H1 (cell line): ENCODE measurements around the gene E2F2. TPM values are rescaled to one million over a fixed set of nuclear protein-coding genes. Genes with fewer than 3 reads are reported as not detected.

Experiments
- CTCF ChIA-PET: fragments of 300-600 bp; sonication (Branson Sonifier 250); formaldehyde crosslinking; loops from one replicate; lab custom pipeline; 2021; ENCODE audit not compliant: partially characterized antibody; lab: Charles Lee
- POLR2A ChIA-PET: fragments of 300-600 bp; sonication (Branson Sonifier 250); formaldehyde crosslinking; loops from one replicate; lab custom pipeline; 2021; ENCODE audit warnings: inconsistent platforms; ENCODE audit not compliant: partially characterized antibody; lab: Charles Lee
- DNase-seq, 2 experiments: peaks; one replicate each; pipeline versions ENCODE4 v3.0.0 to v3.0.0-alpha.2; 2010 to 2022; ENCODE audit warnings: low spot score in 2 of 2, low read depth in 1 of 2, mixed read lengths in 1 of 2
- FAIRE-seq: peaks from 2 replicates; lab custom pipeline; 2011; peaks lifted over from hg19 to GRCh38; lab: Jason Lieb, UNC
- H2AFZ ChIP-seq: 2 replicates; pipeline ENCODE4 v1.8.1; 2012; ENCODE audit warnings: low read length, inconsistent platforms
- H2AK5ac ChIP-seq: 2 replicates; pipeline ENCODE4 v1.6.1; 2013; ENCODE audit warnings: low read depth, low read length
- H2BK120ac ChIP-seq: replicated peaks from 2 replicates; pipeline ENCODE3; 2013; ENCODE audit warnings: low read depth, low read length, inconsistent platforms
- H2BK12ac ChIP-seq: 2 replicates; pipeline ENCODE4 v1.6.1; 2013; ENCODE audit warnings: low read depth, low read length
- H2BK15ac ChIP-seq: 2 replicates; pipeline ENCODE4 v1.6.1; 2013; ENCODE audit warnings: low read length
- H2BK20ac ChIP-seq: 2 replicates; pipeline ENCODE4 v1.6.1; 2013; ENCODE audit warnings: low read length
- H2BK5ac ChIP-seq: 2 replicates; pipeline ENCODE4 v1.6.1; 2013; ENCODE audit warnings: low read depth, low read length
- H3K14ac ChIP-seq: 2 replicates; pipeline ENCODE4 v1.6.1; 2013; ENCODE audit warnings: inconsistent platforms; ENCODE audit not compliant: insufficient read length
- H3K18ac ChIP-seq: 2 replicates; pipeline ENCODE4 v1.6.1; 2013; ENCODE audit warnings: low read length; ENCODE audit errors: extremely low read depth
- H3K23ac ChIP-seq: 2 replicates; pipeline ENCODE4 v1.6.1; 2013; ENCODE audit warnings: inconsistent platforms; ENCODE audit not compliant: insufficient read length
- H3K23me2 ChIP-seq: 2 replicates; pipeline ENCODE4 v1.6.1; 2013; ENCODE audit warnings: low read depth, low read length
- H3K27ac ChIP-seq: 2 replicates; pipeline ENCODE4 v1.6.1; 2011; ENCODE audit warnings: low read depth, low read length, inconsistent platforms
- H3K27me3 ChIP-seq, 4 experiments: replicated peaks in 1 of 4; 1 replicate in 1 of 4; 2 replicates in 3 of 4; pipeline versions ENCODE4 v1.6.1 to v1.8.1; 2011 to 2013; ENCODE audit warnings: low read length in 3 of 4, mild to moderate bottlenecking in 3 of 4, inconsistent platforms in 2 of 4, mixed read lengths in 2 of 4, moderate library complexity in 1 of 4; ENCODE audit not compliant: control insufficient read depth in 3 of 4, insufficient read depth in 3 of 4; ENCODE audit errors: extremely low read depth in 1 of 4
- H3K36me3 ChIP-seq, 4 experiments: 2 replicates each; pipeline versions ENCODE4 v1.6.1 to v1.8.1; 2011 to 2013; ENCODE audit warnings: mild to moderate bottlenecking in 4 of 4, low read length in 3 of 4, moderate library complexity in 2 of 4, control low read depth in 1 of 4, inconsistent platforms in 1 of 4; ENCODE audit not compliant: insufficient read depth in 4 of 4, control insufficient read depth in 2 of 4
- H3K4ac ChIP-seq: replicated peaks from 2 replicates; pipeline ENCODE3; 2013; ENCODE audit warnings: low read length, low read depth, mixed read lengths, inconsistent platforms; ENCODE audit not compliant: insufficient read length
- H3K4me1 ChIP-seq, 4 experiments: replicated peaks in 1 of 4; 1 replicate in 1 of 4; 2 replicates in 3 of 4; pipeline versions ENCODE4 v1.6.1 to v1.8.1; 2011 to 2013; ENCODE audit warnings: low read length in 3 of 4, inconsistent platforms in 2 of 4, mixed read lengths in 1 of 4; ENCODE audit not compliant: insufficient read depth in 4 of 4, control insufficient read depth in 3 of 4
- H3K4me2 ChIP-seq, 2 experiments: 2 replicates each; pipeline versions ENCODE4 v1.6.1 to v1.8.1; 2011 to 2013; ENCODE audit warnings: low read depth in 2 of 2, low read length in 2 of 2, control low read depth in 1 of 2, inconsistent platforms in 1 of 2, mild to moderate bottlenecking in 1 of 2; ENCODE audit not compliant: insufficient read depth in 1 of 2
- H3K4me3 ChIP-seq, 4 experiments: fragments of 200-600, 300-600 bp in 1 of 4; sonication (generic), shearing (Covaris generic), sonication (Bioruptor Twin) in 1 of 4; 2 replicates each; pipeline versions ENCODE4 v1.5.1 to v1.8.1; 2011 to 2016; ENCODE audit warnings: low read length in 4 of 4, low read depth in 3 of 4, control low read depth in 2 of 4, inconsistent platforms in 2 of 4, mild to moderate bottlenecking in 2 of 4, mixed read lengths in 1 of 4, moderate library complexity in 1 of 4; ENCODE audit not compliant: insufficient read depth in 2 of 4; ENCODE audit errors: extremely low read depth in 1 of 4
- H3K56ac ChIP-seq: replicated peaks from 2 replicates; pipeline ENCODE3; 2013; ENCODE audit warnings: low read depth, mild to moderate bottlenecking, mixed read lengths, low read length, inconsistent platforms; ENCODE audit not compliant: insufficient read length
- H3K79me1 ChIP-seq: 2 replicates; pipeline ENCODE4 v1.6.1; 2013; ENCODE audit warnings: low read depth, low read length, control low read depth
- H3K79me2 ChIP-seq, 2 experiments: 2 replicates each; pipeline versions ENCODE4 v1.6.1 to v1.8.1; 2012 to 2013; ENCODE audit warnings: low read length in 2 of 2, mild to moderate bottlenecking in 2 of 2, inconsistent platforms in 1 of 2; ENCODE audit not compliant: insufficient read depth in 2 of 2, control insufficient read depth in 1 of 2
- H3K9ac ChIP-seq, 4 experiments: replicated peaks in 1 of 4; 1 replicate in 1 of 4; 2 replicates in 3 of 4; pipeline versions ENCODE4 v1.6.1 to v1.8.1; 2011 to 2013; ENCODE audit warnings: low read depth in 3 of 4, low read length in 3 of 4, control low read depth in 2 of 4, mild to moderate bottlenecking in 2 of 4, moderate library complexity in 2 of 4, inconsistent platforms in 1 of 4; ENCODE audit errors: extremely low read depth in 1 of 4
- H3K9me3 ChIP-seq, 2 experiments: 2 replicates each; pipeline versions ENCODE4 v1.6.1 to v1.8.1; 2012 to 2013; ENCODE audit warnings: mild to moderate bottlenecking in 2 of 2, moderate library complexity in 2 of 2, control low read depth in 1 of 2, inconsistent platforms in 1 of 2, low read depth in 1 of 2, low read length in 1 of 2, mixed read lengths in 1 of 2; ENCODE audit not compliant: insufficient read depth in 2 of 2
- H4K20me1 ChIP-seq, 2 experiments: replicated peaks in 1 of 2; 2 replicates each; pipeline versions ENCODE3 to v1.8.1; 2011 to 2013; ENCODE audit warnings: inconsistent platforms in 2 of 2, low read length in 2 of 2, mild to moderate bottlenecking in 1 of 2; ENCODE audit not compliant: insufficient read depth in 2 of 2, control insufficient read depth in 1 of 2
- H4K5ac ChIP-seq: 2 replicates; pipeline ENCODE4 v1.6.1; 2013; ENCODE audit warnings: low read length, low read depth, mixed read lengths, inconsistent platforms; ENCODE audit not compliant: insufficient read length
- H4K8ac ChIP-seq: 2 replicates; pipeline ENCODE4 v1.8.0; 2013; ENCODE audit warnings: mild to moderate bottlenecking, moderate library complexity, low read length, inconsistent platforms; ENCODE audit not compliant: insufficient read depth; ENCODE audit errors: extremely low read depth
- H4K91ac ChIP-seq: replicated peaks from 2 replicates; pipeline ENCODE3; 2013; ENCODE audit warnings: low read length, mixed read lengths, inconsistent platforms; ENCODE audit not compliant: insufficient read length
- ASH2L ChIP-seq: fragments of 200-600, 300-600 bp; sonication (generic); IDR thresholded peaks from one replicate; pipeline ENCODE4 v1.7.1; 2017; ENCODE audit warnings: low read length
- KDM4A ChIP-seq: IDR thresholded peaks from one replicate; pipeline ENCODE4 v1.7.1; 2012; ENCODE audit warnings: low read depth, mild to moderate bottlenecking, moderate library complexity, low read length, inconsistent platforms; ENCODE audit not compliant: severe bottlenecking
- MAX ChIP-seq: IDR thresholded peaks from 2 replicates; pipeline ENCODE4 v1.6.1; 2012; ENCODE audit warnings: inconsistent platforms
- RXRA ChIP-seq: IDR thresholded peaks from 2 replicates; pipeline ENCODE4 v1.6.1; 2011; ENCODE audit warnings: low read depth, mild to moderate bottlenecking, low read length, moderate library complexity; ENCODE audit not compliant: insufficient read depth
- SIX5 ChIP-seq: IDR thresholded peaks from 2 replicates; pipeline ENCODE4 v1.6.1; 2011; ENCODE audit warnings: mild to moderate bottlenecking, low read depth, low read length
- TAF7 ChIP-seq: optimal IDR thresholded peaks from 2 replicates; pipeline ENCODE3; 2011; ENCODE audit warnings: low read depth, mild to moderate bottlenecking, inconsistent platforms, low read length, moderate library complexity, borderline replicate concordance
- TBP ChIP-seq: IDR thresholded peaks from 2 replicates; pipeline ENCODE4 v1.6.1; 2011; ENCODE audit warnings: low read depth, low read length, improper control_type of control experiment
- TEAD4 ChIP-seq: IDR thresholded peaks from 2 replicates; pipeline ENCODE4 v1.6.1; 2012; ENCODE audit warnings: low read depth, low read length, inconsistent platforms, mixed read lengths
- WGBS, 2 experiments: shearing (Covaris generic) in 1 of 2; methylation state at CpG; one replicate each; pipeline versions ENCODE4 v1.1.6 to v1.1.7; 2013 to 2015; ENCODE audit warnings: low lambda C conversion rate in 2 of 2, mixed read lengths in 2 of 2, inconsistent platforms in 1 of 2, low coverage in 1 of 2, missing lambda C conversion rate in 1 of 2; ENCODE audit not compliant: insufficient replicate concordance in 2 of 2, insufficient coverage in 1 of 2, insufficient read length in 1 of 2; ENCODE audit errors: extremely low coverage in 1 of 2, missing lambda C conversion rate in 1 of 2; 5-methylcytosine and 5-hydroxymethylcytosine counted together
- polyA plus RNA-seq, 7 experiments: library from polyadenylated mRNA; depleted of rRNA in 3 of 7; stranded (reverse) in 5 of 7; unstranded in 2 of 7; fragments of >200 nt in 5 of 7; fragments of 200-250 nt in 2 of 7; gene quantifications; 1 replicate in 5 of 7; 2 replicates in 1 of 7; 4 replicates in 1 of 7; pipeline versions ENCODE4 v1.2.1 to v1.2.3, GENCODE V29; 2011 to 2013; ENCODE audit warnings: missing spikeins in 2 of 7, mixed read lengths in 2 of 7
- total RNA-seq: library from RNA; stranded (reverse); fragmentation: NEBNext Ultra II Directional; extraction: Animal tissue kit (Norgen Biotek cat#: 25700); gene quantifications from 2 replicates; pipeline ENCODE4 v1.2.1, GENCODE V29; 2021
- TF ChIP-seq, protein P1 (sequence below): IDR thresholded peaks from 2 replicates; pipeline ENCODE4 v1.6.1; 2011; ENCODE audit warnings: low read depth, mild to moderate bottlenecking, low read length; ENCODE audit not compliant: insufficient read depth
- TF ChIP-seq, protein P2 (sequence below): IDR thresholded peaks from 2 replicates; pipeline ENCODE4 v1.6.1; 2012; ENCODE audit warnings: inconsistent platforms

E2F2 gene
- total and polyA plus RNA-seq, 2 of the 8 experiments (the other 6 are each of a cell fraction or from before 2014, with no cell fraction given), result 1.8 to 7.0 TPM

DNA sequence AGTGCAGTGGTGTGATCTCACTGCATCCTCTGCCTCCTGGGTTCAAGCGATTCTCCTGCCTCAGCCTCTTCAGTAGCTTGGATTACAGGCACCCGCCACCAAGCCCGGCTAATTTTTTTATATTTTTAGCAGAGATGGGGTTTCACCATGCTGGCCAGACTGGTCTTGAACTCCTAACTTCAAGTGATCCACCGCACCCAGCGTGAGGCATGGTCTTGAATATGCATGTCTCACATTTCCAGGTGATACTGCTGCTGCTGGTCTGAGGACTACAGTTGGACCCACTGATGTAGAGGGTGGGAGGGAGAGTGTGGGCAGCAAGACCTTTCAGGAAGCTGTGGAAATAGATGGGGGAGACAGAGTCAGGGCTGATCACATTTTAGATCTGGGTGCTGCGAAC lies 25.2 kb downstream of the E2F2 start:
- Histone ChIP-seq H4K91ac (no peak overlapping the region), H3K4ac (no peak overlapping the region), H3K23me2 (no peaks in the 10 kb centered on the region; the same call in 1 of the 2 replicates), H3K9ac (no peak overlapping the region), H3K27ac (no peak overlapping the region), H3K56ac (no peak overlapping the region), H2BK12ac (no peak overlapping the region), H3K4me1 (no peaks in the 10 kb centered on the region), H3K79me2 (no peaks in the 10 kb centered on the region), H3K27me3 (no peaks in the 10 kb centered on the region), H3K9me3 (no peaks in the 10 kb centered on the region; a peak in 1 of 4 replicates), H2AFZ (no peak overlapping the region), H3K14ac (no peak overlapping the region), H3K4me3 (no peak overlapping the region), H2BK120ac (no peak overlapping the region), H3K18ac (no peak overlapping the region), H3K79me1 (no peaks in the 10 kb centered on the region), H4K5ac (no peak overlapping the region), H4K20me1 (peaks cover 0 to 3% of the 10 kb centered on the region in 2 experiments), H4K8ac (no peak overlapping the region; the same call in 1 of the 2 replicates), H3K4me2 (no peak overlapping the region), H3K36me3 (peaks cover 0 to 4% (median 0%) of the 10 kb centered on the region in 4 experiments; a peak in 1 of 8 replicates), H2BK5ac (no peak overlapping the region), H3K23ac (no peak overlapping the region), H2BK20ac (no peak overlapping the region), H2AK5ac (no peak overlapping the region), H2BK15ac (no peak overlapping the region)
- WGBS, 2 experiments, result 93% methylated on average over 6 of the region's 6 CpGs; no CpG with 5 or more reads in 1 of the 2 experiments
- FAIRE-seq (no peak), DNase-seq (no peak)
- ChIA-PET CTCF (interaction anchor here (0.7 to 6.2 kb wide), 8 partner anchors 8 to 322 kb away, joined by 3 to 62 read pairs (median 6); partner anchors contain the start of gene E2F2), POLR2A (interaction anchor here (0.7 to 1.8 kb wide), 6 partner anchors 9 to 197 kb away, joined by 3 to 4 read pairs (median 4); partner anchors contain the start of gene RPL11)
- TF ChIP-seq, protein P1, sequence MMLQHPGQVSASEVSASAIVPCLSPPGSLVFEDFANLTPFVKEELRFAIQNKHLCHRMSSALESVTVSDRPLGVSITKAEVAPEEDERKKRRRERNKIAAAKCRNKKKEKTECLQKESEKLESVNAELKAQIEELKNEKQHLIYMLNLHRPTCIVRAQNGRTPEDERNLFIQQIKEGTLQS, result no peak
- TF ChIP-seq KDM4A, result no peak
- TF ChIP-seq TAF7, result no peak
- TF ChIP-seq RXRA, result no peak
- TF ChIP-seq MAX, result no peak
- TF ChIP-seq TEAD4, result no peak
- no peak for TF ChIP-seq ASH2L
- no peak for TF ChIP-seq SIX5
- no peak for TF ChIP-seq TBP
- TF ChIP-seq, protein P2, sequence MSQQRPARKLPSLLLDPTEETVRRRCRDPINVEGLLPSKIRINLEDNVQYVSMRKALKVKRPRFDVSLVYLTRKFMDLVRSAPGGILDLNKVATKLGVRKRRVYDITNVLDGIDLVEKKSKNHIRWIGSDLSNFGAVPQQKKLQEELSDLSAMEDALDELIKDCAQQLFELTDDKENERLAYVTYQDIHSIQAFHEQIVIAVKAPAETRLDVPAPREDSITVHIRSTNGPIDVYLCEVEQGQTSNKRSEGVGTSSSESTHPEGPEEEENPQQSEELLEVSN, result no peak
